DMS 273 (cell line): ENCODE measurements around the gene ADGRL3.
"Not testable (repeated sequence)": the region's sequence is repeated elsewhere in the genome, so short reads cannot be mapped to it uniquely, and the experiment has no call there.

Experiments
- DNase-seq: peaks from one replicate; lab custom pipeline; 2025; ENCODE audit not compliant: unreplicated experiment; lab: John Stamatoyannopoulos, UW

Gene ADGRL3

GRCh38 chr4:61739887-61740286 is 539.8 kb downstream of the ADGRL3 start:
- DNase-seq, result no peak

GRCh38 chr4:61740886-61741285 is 540.8 kb downstream of the ADGRL3 start:
- DNase-seq, result peak; percentile 64

GRCh38 chr4:61741327-61742096 is 541.4 kb downstream of the ADGRL3 start:
- DNase-seq, result peak; percentile 76

GRCh38 chr4:61750810-61751209 is 550.7 kb downstream of the ADGRL3 start:
- no peak for DNase-seq

- no peak for DNase-seq
Observed at GRCh38 chr4:61752617-61753016, 552.5 kb downstream of the ADGRL3 start.

- no peak for DNase-seq
Observed at GRCh38 chr4:61753739-61754138, 553.6 kb downstream of the ADGRL3 start.

GRCh38 chr4:61756937-61757336 is 556.8 kb downstream of the ADGRL3 start:
- DNase-seq, result not testable (repeated sequence)

- DNase-seq, result not testable (repeated sequence)
Observed at GRCh38 chr4:61757983-61758382, 557.9 kb downstream of the ADGRL3 start.

- not testable (repeated sequence) for DNase-seq
Observed at GRCh38 chr4:61758596-61758995, 558.5 kb downstream of the ADGRL3 start.

GRCh38 chr4:61759245-61759644 is 559.1 kb downstream of the ADGRL3 start:
- DNase-seq, result not testable (repeated sequence)

GRCh38 chr4:61759885-61760284 is 559.8 kb downstream of the ADGRL3 start:
- DNase-seq, result not testable (repeated sequence)

- DNase-seq, result no peak
Observed at GRCh38 chr4:61760820-61761219, 560.7 kb downstream of the ADGRL3 start.

- DNase-seq, result no peak
Observed at GRCh38 chr4:61762722-61763627, 562.8 kb downstream of the ADGRL3 start.

GRCh38 chr4:61763682-61764081 is 563.6 kb downstream of the ADGRL3 start:
- no peak for DNase-seq

GRCh38 chr4:61764090-61764489 is 564.0 kb downstream of the ADGRL3 start:
- not testable (repeated sequence) for DNase-seq

- not testable (repeated sequence) for DNase-seq
Observed at GRCh38 chr4:61769444-61770167, 569.5 kb downstream of the ADGRL3 start.

- no peak for DNase-seq
Observed at GRCh38 chr4:61770456-61770855, 570.3 kb downstream of the ADGRL3 start.

GRCh38 chr4:61771056-61771455 is 570.9 kb downstream of the ADGRL3 start:
- DNase-seq, result peak; percentile 14

- DNase-seq, result no peak
Observed at GRCh38 chr4:61772126-61772525, 572.0 kb downstream of the ADGRL3 start.

- no peak for DNase-seq
Observed at GRCh38 chr4:61773655-61774245, 573.6 kb downstream of the ADGRL3 start.

GRCh38 chr4:61782133-61782532 is 582.0 kb downstream of the ADGRL3 start:
- DNase-seq, result no peak
